Activated naive CD4-positive, alpha-beta T cell (primary cell): Measurements from ENCODE around the gene CYP20A1.
"Not testable (repeated sequence)": the region's sequence is repeated elsewhere in the genome, so short reads cannot be mapped to it uniquely, and the experiment has no call there.

ENCODE experiments used
- DNase-seq, 4 experiments: peaks; one replicate each; lab custom pipeline; 2025; lab: John Stamatoyannopoulos, UW

CYP20A1 gene

DNA sequence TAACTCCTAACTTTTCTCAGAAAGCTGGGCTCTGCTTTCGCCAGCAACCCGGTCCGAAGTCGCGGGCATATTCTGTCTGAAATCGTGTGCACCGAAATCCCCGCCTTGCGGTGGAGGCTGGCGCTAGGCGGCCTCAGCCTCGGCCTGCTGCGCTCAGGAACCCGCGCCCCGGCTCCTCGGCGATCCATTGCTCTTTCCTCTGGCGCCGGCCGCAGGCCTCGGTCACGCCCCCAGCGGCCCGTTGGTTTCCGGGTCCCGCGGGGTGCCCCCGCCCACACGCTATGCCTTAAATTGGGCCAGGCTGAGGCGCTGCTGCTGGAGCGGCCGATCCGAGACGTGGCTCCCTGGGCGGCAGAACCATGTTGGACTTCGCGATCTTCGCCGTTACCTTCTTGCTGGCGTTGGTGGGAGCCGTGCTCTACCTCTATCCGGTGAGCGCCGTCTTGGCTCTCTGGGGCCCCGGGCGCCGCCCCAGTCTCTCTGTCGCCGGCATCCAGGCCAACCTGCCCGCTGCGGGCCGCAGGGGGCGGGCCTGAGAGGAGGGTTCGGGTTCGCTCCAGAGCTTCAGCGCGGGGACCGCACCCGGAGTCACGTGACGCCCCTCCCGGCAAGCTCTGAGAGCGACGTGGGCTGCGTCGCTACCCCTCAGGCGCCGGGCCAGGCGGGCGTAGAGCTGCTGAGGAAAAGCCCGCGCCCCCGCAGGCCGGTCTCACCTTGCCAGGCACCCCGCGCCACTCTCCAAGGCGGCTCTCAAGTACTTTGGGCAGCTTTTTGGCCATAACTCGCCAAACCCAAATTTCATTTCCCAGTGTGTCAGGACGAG lies at the start of gene CYP20A1:
CYP20A1 (plus strand) TSS at position 315 of the 823 bp plus-strand sequence; CDS start at position 360, 45 bp downstream.
- DNase-seq: peak; percentile 87 to 97 (median 92)

DNA sequence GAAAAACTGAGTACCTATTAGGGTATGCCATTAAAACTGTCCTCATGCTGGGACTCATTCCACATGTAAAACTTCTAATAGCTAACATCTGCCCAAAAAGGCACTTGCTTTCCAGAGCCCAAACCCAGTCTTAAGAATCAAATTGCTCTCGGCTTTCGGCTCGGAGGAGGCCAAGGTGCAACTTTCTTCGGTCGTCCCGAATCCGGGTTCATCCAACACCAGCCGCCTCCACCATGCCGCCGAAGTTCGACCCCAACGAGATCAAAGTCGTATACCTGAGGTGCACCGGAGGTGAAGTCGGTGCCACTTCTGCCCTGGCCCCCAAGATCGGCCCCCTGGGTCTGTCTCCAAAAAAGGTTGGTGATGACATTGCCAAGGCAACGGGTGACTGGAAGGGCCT lies 48.3 kb upstream of the CYP20A1 start:
- DNase-seq: not testable (repeated sequence)

GRCh38 chr2:203191026-203191425 lies 47.8 kb upstream of the CYP20A1 start:
- DNase-seq: not testable (repeated sequence)

- DNase-seq: no peak
Observed at GRCh38 chr2:203191961-203192360, 46.9 kb upstream of the CYP20A1 start.

DNA sequence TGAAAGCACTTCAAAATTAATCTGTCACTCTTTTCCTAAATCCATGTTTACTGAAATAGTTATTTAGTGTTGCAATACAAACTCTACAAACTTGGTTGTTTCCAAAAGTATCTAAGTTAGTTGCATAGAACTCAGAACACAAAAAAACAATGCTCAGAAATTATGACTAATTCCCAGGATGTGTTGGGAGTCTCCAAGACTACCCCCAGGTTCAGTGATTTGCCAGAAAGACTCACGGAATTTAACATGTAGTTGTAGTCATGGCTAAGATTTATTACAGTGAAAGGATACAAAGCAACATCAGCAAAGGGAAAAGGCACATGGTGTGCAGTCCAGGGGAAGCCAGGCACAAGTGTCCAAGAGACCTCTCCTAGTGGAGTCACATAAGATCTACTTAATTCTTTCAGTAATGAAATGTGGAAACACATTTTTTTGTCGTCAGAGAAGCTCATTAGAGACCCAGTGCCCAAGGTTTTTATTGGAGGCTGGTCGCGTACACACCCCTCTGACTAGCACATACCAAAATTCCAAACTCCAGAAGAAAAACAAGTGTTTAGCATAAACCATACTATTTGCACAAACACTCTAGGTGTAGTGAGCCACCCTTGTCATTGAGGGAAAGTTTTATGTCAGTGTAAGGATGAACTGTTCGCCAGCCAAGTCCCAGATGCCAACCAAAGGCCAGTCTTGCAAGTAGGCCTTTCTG lies 43.3 kb upstream of the CYP20A1 start:
- no peak for DNase-seq

DNA sequence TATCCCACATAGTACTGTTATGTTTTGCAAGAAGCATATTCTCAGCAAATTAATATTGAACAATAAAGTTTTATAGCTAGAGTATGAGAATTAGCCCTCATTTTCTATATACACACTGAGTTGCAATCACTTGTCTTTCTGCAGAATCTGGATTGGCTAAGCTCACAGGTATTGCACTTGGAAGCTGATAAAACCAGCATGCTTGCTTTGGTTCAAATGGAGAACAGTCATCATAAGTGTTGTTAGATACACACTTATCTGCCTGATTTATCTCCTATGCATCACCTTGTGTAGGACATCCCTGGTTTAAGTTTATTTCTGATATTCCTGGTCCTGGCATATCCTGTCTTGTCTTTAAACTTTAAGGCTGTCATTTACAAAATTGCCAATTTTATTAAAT lies 38.0 kb upstream of the CYP20A1 start:
- DNase-seq: no peak

DNA sequence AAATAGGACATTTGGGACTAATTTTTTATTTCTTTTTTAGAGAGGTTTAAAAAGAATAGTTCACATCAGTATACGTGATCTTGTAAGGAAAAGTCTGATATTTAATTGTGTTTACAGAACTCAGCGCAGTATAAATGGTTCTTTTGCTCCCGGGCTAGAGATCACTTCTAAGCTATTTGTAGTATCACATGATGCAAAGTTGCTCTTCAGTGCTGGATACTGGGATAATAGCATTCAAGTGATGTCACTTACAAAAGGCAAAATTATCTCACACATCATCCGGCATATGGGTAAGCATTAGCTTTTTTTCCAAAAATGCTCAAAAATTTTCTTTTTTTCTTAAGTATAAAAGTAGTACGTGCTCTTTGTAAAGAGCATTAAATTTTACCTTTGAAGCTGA lies 37.4 kb upstream of the CYP20A1 start:
- DNase-seq: no peak

DNA sequence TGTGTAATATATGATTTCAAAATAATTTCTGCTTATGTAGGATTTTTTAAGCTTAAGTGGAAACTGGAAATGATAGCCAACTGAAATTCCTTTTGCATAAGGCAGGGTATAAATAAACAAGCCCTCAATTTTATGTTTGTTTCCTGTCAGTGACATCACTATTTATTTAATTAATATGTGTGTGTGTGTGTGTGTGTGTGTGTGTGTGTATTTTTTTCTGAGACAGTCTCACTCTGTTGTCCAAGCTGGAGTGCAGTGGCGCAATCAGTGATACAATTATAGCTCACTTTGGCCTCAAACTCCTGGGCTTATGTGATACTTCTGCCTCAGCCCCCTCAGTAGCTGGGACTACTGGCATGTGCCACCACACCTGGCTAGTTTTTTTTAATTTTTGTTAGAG lies 29.3 kb upstream of the CYP20A1 start:
- DNase-seq: no peak

- DNase-seq: peak in 1 of 4 experiments; percentile 5
Observed at GRCh38 chr2:203225423-203226039, 13.3 kb upstream of the CYP20A1 start.

- not testable (repeated sequence) for DNase-seq
Observed at GRCh38 chr2:203229674-203230073, 9.1 kb upstream of the CYP20A1 start.

DNA sequence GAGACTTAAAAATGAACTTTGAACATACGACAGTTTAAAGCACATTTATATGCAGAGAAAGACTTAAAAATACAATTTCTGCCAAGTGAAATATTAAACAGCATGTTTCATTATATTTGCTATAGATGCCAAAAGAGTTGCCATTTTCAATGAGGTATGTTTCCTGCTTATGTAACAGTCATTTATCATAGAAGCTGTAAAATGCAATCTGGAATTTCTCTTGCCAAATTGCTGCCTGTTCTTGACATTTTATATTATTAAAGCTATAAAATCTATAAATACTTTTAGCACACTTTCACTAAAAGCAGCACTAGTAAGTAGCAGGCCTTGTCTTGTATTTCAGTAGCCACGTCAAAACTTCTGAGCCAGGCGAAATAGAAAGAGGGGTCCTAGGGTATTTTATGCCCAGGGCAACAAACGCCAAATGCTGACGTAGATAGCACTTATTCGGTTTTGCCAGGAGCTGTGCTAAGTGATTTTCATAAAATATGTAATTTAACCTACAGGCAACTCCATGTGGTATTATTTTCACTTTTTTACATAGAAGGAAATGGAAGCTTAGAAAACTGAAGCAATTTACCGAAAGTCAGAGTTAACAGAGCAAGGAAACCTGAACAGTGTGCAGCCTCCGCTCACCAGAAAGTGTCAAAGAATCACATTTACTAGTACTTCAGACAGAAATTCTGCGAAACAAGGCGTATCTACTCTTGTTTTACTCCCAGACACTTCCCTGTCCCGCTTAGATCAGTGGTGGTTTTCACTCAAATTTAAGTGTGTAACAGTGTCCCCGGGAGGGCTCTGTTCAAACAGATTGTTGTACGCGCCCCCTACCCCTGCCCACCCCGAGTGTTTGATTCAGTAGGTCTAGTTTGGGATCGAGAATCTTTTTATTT lies 1.2 kb upstream of the CYP20A1 start:
- no peak for DNase-seq

DNA sequence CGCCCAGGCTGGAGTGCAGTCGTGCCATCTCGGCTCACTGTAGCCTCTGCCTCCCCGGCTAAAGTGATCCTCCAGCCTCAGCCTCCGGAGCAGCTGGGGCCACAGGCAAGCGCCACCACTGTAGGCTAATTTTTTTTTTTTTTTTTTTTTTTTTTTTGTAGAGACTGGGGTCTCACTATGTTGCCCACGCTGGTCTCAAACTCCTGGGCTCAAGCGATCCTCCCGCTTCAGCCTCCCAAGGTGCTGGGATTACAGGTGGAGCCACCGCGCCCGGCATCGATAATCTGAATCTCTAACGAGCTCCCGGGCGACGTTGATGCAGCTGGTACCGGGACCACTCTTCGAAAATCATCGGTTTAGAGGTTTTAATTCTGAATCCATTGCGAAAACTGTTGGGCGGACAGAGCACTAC lies 520 bp upstream of the CYP20A1 start:
- DNase-seq: no peak

- no peak for DNase-seq
Observed at GRCh38 chr2:203240491-203240890, 1.7 kb downstream of the CYP20A1 start.

- no peak for DNase-seq
Observed at GRCh38 chr2:203242518-203242917, 3.7 kb downstream of the CYP20A1 start.

DNA sequence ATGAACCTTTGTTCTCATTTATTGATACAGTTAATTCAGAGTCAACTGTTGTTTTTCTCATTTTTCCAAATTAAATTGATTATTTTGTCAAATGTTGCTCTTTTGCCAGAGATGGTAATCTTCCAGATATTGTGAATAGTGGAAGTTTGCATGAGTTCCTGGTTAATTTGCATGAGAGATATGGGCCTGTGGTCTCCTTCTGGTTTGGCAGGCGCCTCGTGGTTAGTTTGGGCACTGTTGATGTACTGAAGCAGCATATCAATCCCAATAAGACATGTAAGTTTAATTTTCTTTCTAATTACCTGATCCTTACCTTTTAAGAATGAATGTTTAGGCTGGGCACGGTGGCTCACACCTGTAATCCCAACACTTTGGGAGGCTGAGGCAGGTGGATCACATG lies 7.8 kb downstream of the CYP20A1 start:
- DNase-seq: no peak

GRCh38 chr2:203252818-203253217 lies 14.0 kb downstream of the CYP20A1 start:
- DNase-seq: no peak

GRCh38 chr2:203253422-203254095 lies 14.7 kb downstream of the CYP20A1 start:
- DNase-seq: not testable (repeated sequence)

GRCh38 chr2:203261326-203262159 lies 22.7 kb downstream of the CYP20A1 start:
- DNase-seq: no peak

DNA sequence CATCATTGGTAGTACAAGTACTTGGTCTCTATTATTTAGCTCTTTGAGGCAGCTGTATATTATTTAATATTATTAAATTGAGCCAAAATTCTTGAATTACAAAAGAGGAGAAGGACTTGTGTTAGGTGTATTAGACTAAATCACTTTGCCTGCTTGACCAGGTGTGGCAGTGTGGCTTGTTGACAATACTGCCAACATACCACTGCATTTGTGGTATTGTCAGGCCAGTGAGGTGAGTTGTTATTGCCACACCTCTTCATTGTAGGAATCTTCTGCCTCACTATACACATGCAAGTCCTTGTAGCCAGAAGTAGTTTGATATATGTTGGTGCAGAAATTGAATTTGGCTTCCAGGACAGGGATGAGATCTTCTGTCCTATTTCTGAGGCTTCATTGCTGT lies 40.5 kb downstream of the CYP20A1 start:
- no peak for DNase-seq

GRCh38 chr2:203280428-203281064 lies 41.7 kb downstream of the CYP20A1 start:
- no peak for DNase-seq
